Esophagus squamous epithelium (tissue), 5 donors: ENCODE measurements around the gene PLEKHA7. TPM values are rescaled to one million over a fixed set of nuclear protein-coding genes. Genes with fewer than 3 reads are reported as not detected.
"Not testable (repeated sequence)": the region's sequence is repeated elsewhere in the genome, so short reads cannot be mapped to it uniquely, and the experiment has no call there.

Experiments
- DNase-seq: peaks from one replicate; lab custom pipeline; 2025; lab: John Stamatoyannopoulos, UW
- H3K27ac ChIP-seq, 4 donors: fragments of 200-600 bp; sonication (generic); one replicate each; pipeline ENCODE4 v1.5.1; 2016 to 2019; ENCODE audit warnings: mild to moderate bottlenecking in 1 of 4
- H3K27me3 ChIP-seq, 4 donors: fragments of 200-600 bp; sonication (generic); 1 replicate in 3 of 4; 2 replicates in 1 of 4; pipeline versions ENCODE4 v1.5.1 to v1.6.0; 2017 to 2021; ENCODE audit warnings: antibody characterized with exemption in 1 of 4
- H3K36me3 ChIP-seq, 3 donors: fragments of 200-600 bp; sonication (generic); one replicate each; pipeline ENCODE4 v1.5.1; 2016 to 2019
- H3K4me1 ChIP-seq, 3 donors: fragments of 200-600 bp; sonication (generic); one replicate each; pipeline ENCODE4 v1.5.1; 2017 to 2019
- H3K4me3 ChIP-seq, 4 donors: fragments of 200-600 bp; sonication (generic); 1 replicate in 3 of 4; 2 replicates in 1 of 4; pipeline ENCODE4 v1.5.1; 2016 to 2019; ENCODE audit warnings: mild to moderate bottlenecking in 2 of 4, moderate library complexity in 1 of 4
- H3K9me3 ChIP-seq, 3 donors: fragments of 200-600 bp; sonication (generic); one replicate each; pipeline ENCODE4 v1.5.1; 2016 to 2019
- CTCF ChIP-seq, 6 experiments: fragments of 450-650 bp in 4 of 6; fragments of 200-600 bp in 2 of 6; sonication (generic) in 2 of 6; IDR thresholded peaks; one replicate each; pipeline ENCODE4 v1.5.1; 2016 to 2019; ENCODE audit warnings: antibody characterized with exemption in 6 of 6, mild to moderate bottlenecking in 4 of 6, moderate library complexity in 4 of 6
- POLR2A ChIP-seq, 4 donors: fragments of 450-650 bp; IDR thresholded peaks; one replicate each; pipeline ENCODE4 v1.6.1; 2017; ENCODE audit warnings: antibody characterized with exemption in 4 of 4, mild to moderate bottlenecking in 4 of 4, moderate library complexity in 3 of 4
- WGBS, 2 donors: methylation state at CpG; one replicate each; pipeline ENCODE4 v1.1.5; 2018; 5-methylcytosine and 5-hydroxymethylcytosine counted together
- intact Hi-C: fragments of 100-400 bp; cut with DNase I; formaldehyde crosslinking; loops from one replicate; pipeline ENCODE4 v1.15.0; 2022
- total RNA-seq, 4 donors: library from RNA; depleted of rRNA; stranded (reverse); fragments of >200 nt; gene quantifications; one replicate each; pipeline ENCODE4 v1.1.0, GENCODE V29; 2016
- donor health status: DM: yes; HTN: yes; CAD: no.

Gene PLEKHA7
- total RNA-seq, 4 donors from 2014 or later: 49.8 to 129 (median 59.3) TPM

GRCh38 chr11:16890442-16890841 is 123.8 kb downstream of the PLEKHA7 start:
- peaks cover 0 to 7% (median 0%) of the 10 kb centered on the region in 3 donors for H3K9me3 ChIP-seq
- TF ChIP-seq CTCF (IDR thresholded peaks at IDR 0.05): no peak
- no peaks in the 10 kb centered on the region for H3K36me3 ChIP-seq
- no peak overlapping the region for H3K4me3 ChIP-seq
- intact Hi-C loops: no loop called here
- H3K27me3 ChIP-seq: no peaks in the 10 kb centered on the region
- no peak for DNase-seq
- WGBS, 2 donors: 31 to 62% methylated on average over 1 of the region's 1 CpG
- H3K27ac ChIP-seq: peak overlapping the region in 1 of 4 donors; percentile 49
- peaks cover 0 to 40% (median 10%) of the 10 kb centered on the region in 3 donors for H3K4me1 ChIP-seq

GRCh38 chr11:16889905-16890304 is 124.3 kb downstream of the PLEKHA7 start:
- 87 to 91% methylated on average over 1 of the region's 1 CpG for WGBS, 2 donors
- H3K27ac ChIP-seq: peak overlapping the region in 3 of 4 donors; percentile 46 to 54 (median 49)
- no peak for DNase-seq
- no peaks in the 10 kb centered on the region for H3K27me3 ChIP-seq
- no peaks in the 10 kb centered on the region for H3K36me3 ChIP-seq
- TF ChIP-seq POLR2A (IDR thresholded peaks at IDR 0.05): no peak
- no peak for TF ChIP-seq CTCF (IDR thresholded peaks at IDR 0.05)
- peaks cover 0 to 7% (median 0%) of the 10 kb centered on the region in 3 donors for H3K9me3 ChIP-seq
- H3K4me3 ChIP-seq: no peak overlapping the region
- H3K4me1 ChIP-seq: peaks cover 0 to 34% (median 10%) of the 10 kb centered on the region in 3 donors
- intact Hi-C loops: no loop called here

GRCh38 chr11:16889010-16889409 is 125.2 kb downstream of the PLEKHA7 start:
- H3K9me3 ChIP-seq, H3K27me3 ChIP-seq, H3K4me3 ChIP-seq, intact Hi-C loops, H3K36me3 ChIP-seq, DNase-seq: not testable (repeated sequence)
- H3K27ac ChIP-seq: peak overlapping the region in 2 of 4 donors; percentile 49 to 54
- 63 to 82% methylated on average over 4 of the region's 4 CpGs for WGBS, 2 donors
- peaks cover 0 to 35% (median 9%) of the 10 kb centered on the region in 3 donors for H3K4me1 ChIP-seq

GRCh38 chr11:16887887-16888286 is 126.3 kb downstream of the PLEKHA7 start:
- DNase-seq, H3K27me3 ChIP-seq, H3K27ac ChIP-seq, H3K36me3 ChIP-seq, H3K9me3 ChIP-seq, H3K4me3 ChIP-seq, intact Hi-C loops: not testable (repeated sequence)
- WGBS, 2 donors: no CpG with 5 or more reads among the region's 23 CpGs
- H3K4me1 ChIP-seq: peaks cover 4 to 37% (median 5%) of the 10 kb centered on the region in 3 donors

- no peaks in the 10 kb centered on the region for H3K27me3 ChIP-seq
- TF ChIP-seq POLR2A (IDR thresholded peaks at IDR 0.05): no peak
- peak in 5 of 6 experiments; percentile 25 to 66 (median 41) for TF ChIP-seq CTCF (IDR thresholded peaks at IDR 0.05)
- 27 to 53% methylated on average over 2 to 3 of the region's 3 CpGs for WGBS, 2 donors
- H3K4me1 ChIP-seq: peaks cover 9 to 67% (median 36%) of the 10 kb centered on the region in 3 donors
- H3K36me3 ChIP-seq: no peaks in the 10 kb centered on the region
- DNase-seq: no peak
- H3K27ac ChIP-seq: peak overlapping the region; percentile 37 to 84 (median 76)
- intact Hi-C loops: loop anchor here (5.0 kb wide), 1 partner anchor 96 kb away; no protein-coding TSS in a partner anchor
- no peaks in the 10 kb centered on the region for H3K9me3 ChIP-seq
- no peak overlapping the region for H3K4me3 ChIP-seq
Measured at GRCh38 chr11:16883174-16883573, 131.0 kb downstream of the PLEKHA7 start.

- Histone ChIP-seq H3K27ac (peak overlapping the region; percentile 74 to 84 (median 76)), H3K4me3 (no peak overlapping the region), H3K27me3 (no peaks in the 10 kb centered on the region), H3K9me3 (no peaks in the 10 kb centered on the region), H3K4me1 (peaks cover 9 to 81% (median 43%) of the 10 kb centered on the region in 3 donors), H3K36me3 (no peaks in the 10 kb centered on the region)
- no peak for TF ChIP-seq POLR2A (IDR thresholded peaks at IDR 0.05)
- no peak for TF ChIP-seq CTCF (IDR thresholded peaks at IDR 0.05)
- WGBS, 2 donors: 46 to 49% methylated on average over 2 to 3 of the region's 3 CpGs
- intact Hi-C loops: loop anchor here (5.0 kb wide), 1 partner anchor 94 kb away; no protein-coding TSS in a partner anchor
- DNase-seq: no peak
Measured at GRCh38 chr11:16881766-16882165, 132.4 kb downstream of the PLEKHA7 start.
